K562 (cell line): ENCODE measurements around the gene MRPL28. TPM values are rescaled to one million over a fixed set of nuclear protein-coding genes. Genes with fewer than 3 reads are reported as not detected.

Experiments
- ERF ChIP-seq: fragments of 450-650 bp; formaldehyde crosslinking; IDR thresholded peaks from 2 replicates; pipeline ENCODE4 v1.4.0; 2020; ENCODE audit warnings: mild to moderate bottlenecking, mixed read lengths
- GATAD2B ChIP-seq: fragments of 450-650 bp; IDR thresholded peaks from 2 replicates; pipeline ENCODE4 v1.6.1; 2017; ENCODE audit warnings: mild to moderate bottlenecking, borderline replicate concordance
- MXI1 ChIP-seq: IDR thresholded peaks from 2 replicates; pipeline ENCODE4 v1.6.1; 2011; ENCODE audit warnings: low read depth, mild to moderate bottlenecking, improper control_type of control experiment, low read length
- NONO ChIP-seq, 2 experiments: fragments of 200-400 bp in 1 of 2; fragments of 450-650 bp in 1 of 2; formaldehyde crosslinking in 1 of 2; IDR thresholded peaks; 2 replicates each; pipeline ENCODE4 v1.6.1; 2017; ENCODE audit warnings: low read depth in 2 of 2, mild to moderate bottlenecking in 2 of 2, moderate library complexity in 2 of 2, low read length in 1 of 2
- NR2C1 ChIP-seq, 2 experiments: fragments of 450-650 bp; IDR thresholded peaks; 2 replicates each; pipeline ENCODE4 v1.6.1; 2017; ENCODE audit warnings: mild to moderate bottlenecking in 2 of 2, antibody characterized with exemption in 1 of 2, inconsistent platforms in 1 of 2, missing compliant biosample characterization in 1 of 2, missing genetic modification characterization in 1 of 2
- NRF1 ChIP-seq, 2 experiments: fragments of 450-650 bp; IDR thresholded peaks in 1 of 2; conservative IDR thresholded peaks in 1 of 2; 2 replicates each; pipeline ENCODE4 v1.6.1; 2014; ENCODE audit warnings: mild to moderate bottlenecking in 2 of 2
- RBBP5 ChIP-seq: fragments of 200-600 bp; sonication (generic); IDR thresholded peaks from 2 replicates; pipeline ENCODE4 v1.6.1; 2012; ENCODE audit warnings: borderline replicate concordance, mild to moderate bottlenecking, low read length, control low read depth, inconsistent platforms; ENCODE audit not compliant: insufficient read depth, poor library complexity, severe bottlenecking
- RBM39 ChIP-seq: fragments of 200-400 bp; formaldehyde crosslinking; optimal IDR thresholded peaks from 2 replicates; pipeline ENCODE3; 2018; ENCODE audit warnings: low read depth, low read length
- SMAD4 ChIP-seq: fragments of 250-450 bp; sonication (Bioruptor Pico); conservative IDR thresholded peaks from 2 replicates; pipeline ENCODE4 v1.8.0; 2021; ENCODE audit warnings: inconsistent platforms, mild to moderate bottlenecking, moderate library complexity
- TFAM ChIP-seq: fragments of 250-450 bp; sonication (Bioruptor Pico); conservative IDR thresholded peaks from 2 replicates; pipeline ENCODE4 v1.5.0; 2021; ENCODE audit warnings: mild to moderate bottlenecking, moderate library complexity
- ZNF140 ChIP-seq: fragments of 250-450 bp; sonication (Bioruptor Pico); IDR thresholded peaks from 2 replicates; pipeline ENCODE4 v1.8.0; 2021; ENCODE audit warnings: moderate library complexity, mild to moderate bottlenecking, inconsistent platforms
- ZNF583 ChIP-seq: fragments of 250-450 bp; sonication (Bioruptor Pico); IDR thresholded peaks from 2 replicates; pipeline ENCODE4 v1.4.0; 2020
- ZNF592 ChIP-seq: fragments of 450-650 bp; IDR thresholded peaks from 2 replicates; pipeline ENCODE4 v1.6.1; 2017; ENCODE audit warnings: antibody characterized with exemption, mild to moderate bottlenecking
- ZNF644 ChIP-seq: fragments of 200-800 bp; sonication (Bioruptor generic); IDR thresholded peaks from 2 replicates; pipeline ENCODE4 v1.6.1; 2016; ENCODE audit warnings: low read depth, missing genetic modification characterization, missing compliant biosample characterization
- polyA plus RNA-seq, 8 experiments: library from polyadenylated mRNA; depleted of rRNA in 4 of 8; stranded (reverse) in 5 of 8; unstranded in 3 of 8; fragments of >200 nt; fragmentation: Nextera tagmentation in 2 of 8; fragmentation: Illumina TruSeq in 1 of 8; extraction: Ambion mirVana in 2 of 8; extraction: Trizol in 1 of 8; gene quantifications; 2 replicates each; pipeline versions ENCODE4 v1.2.1 to v1.2.3, GENCODE V29; 2011 to 2014; ENCODE audit warnings: inconsistent platforms in 1 of 8, missing spikeins in 1 of 8
- total RNA-seq, 7 experiments: library from RNA; depleted of rRNA in 6 of 7; stranded (reverse); fragments of >200 nt in 6 of 7; fragmentation: Illumina TruSeq in 2 of 7; extraction: Trizol in 2 of 7; gene quantifications; 2 replicates each; pipeline versions ENCODE4 v1.2.1 to v1.2.3, GENCODE V29; 2011 to 2021; ENCODE audit warnings: low replicate concordance in 1 of 7
- TF ChIP-seq, protein P1 (sequence below): sonication (generic); formaldehyde crosslinking; IDR thresholded peaks from 2 replicates; pipeline ENCODE4 v1.8.1; 2023; ENCODE audit warnings: mild to moderate bottlenecking, missing genetic modification reagents
- TF ChIP-seq, protein P2 (sequence below): fragments of 250-450 bp; sonication (Bioruptor Pico); IDR thresholded peaks from 2 replicates; pipeline ENCODE4 v1.8.0; 2022; ENCODE audit warnings: moderate library complexity, mild to moderate bottlenecking, inconsistent platforms
- TF ChIP-seq, protein P3 (sequence below): fragments of 250-450 bp; sonication (Bioruptor Pico); IDR thresholded peaks from 2 replicates; pipeline ENCODE4 v1.4.0; 2020
- TF ChIP-seq, protein P4 (sequence below): sonication (generic); formaldehyde crosslinking; IDR thresholded peaks from 2 replicates; pipeline ENCODE4 v1.8.1; 2023; ENCODE audit warnings: mild to moderate bottlenecking, missing genetic modification reagents

Gene MRPL28
- total and polyA plus RNA-seq, 9 of the 15 experiments (the other 6 are each of a cell fraction or from before 2014, with no cell fraction given), result 2.5 to 323 (median 175) TPM

DNA sequence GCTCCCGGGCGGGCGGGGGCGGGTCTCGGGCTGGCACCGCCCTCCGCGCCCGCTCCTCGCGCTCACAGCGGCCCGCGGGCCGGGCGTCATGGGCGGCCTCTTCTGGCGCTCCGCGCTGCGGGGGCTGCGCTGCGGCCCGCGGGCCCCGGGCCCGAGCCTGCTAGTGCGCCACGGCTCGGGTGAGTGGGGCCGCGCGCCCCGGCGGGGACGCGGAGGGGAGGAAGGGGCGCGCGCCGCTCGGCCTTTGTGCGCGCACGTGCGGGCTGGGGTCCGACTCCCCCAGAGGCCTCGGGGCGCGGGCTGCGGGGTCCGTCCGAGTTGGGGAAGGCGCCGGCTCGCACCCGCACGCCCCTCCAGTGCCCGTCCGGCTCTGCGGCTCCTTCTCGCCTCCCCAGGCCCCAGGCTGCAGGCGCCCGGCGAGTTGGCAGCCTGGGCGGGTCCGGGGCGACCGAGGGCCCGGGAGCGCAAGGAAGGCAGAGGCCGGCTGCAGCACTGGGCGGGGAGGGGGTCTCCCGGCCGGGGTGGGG, 26.9 kb upstream of the MRPL28 start, which contains the start of gene NME4 (continued):
- peak; percentile 7; the same call in 1 of the 2 replicates for TF ChIP-seq ZNF592
- no peak for TF ChIP-seq ZNF140 (CRISPR knock-in tag)
- TF ChIP-seq RBBP5, result peak; percentile 42
- peak; percentile 86; the same call in 1 of the 2 replicates for TF ChIP-seq ERF (CRISPR knock-in tag)
- no peak for TF ChIP-seq ZNF644
- TF ChIP-seq RBM39, result no peak
- TF ChIP-seq, protein P1, sequence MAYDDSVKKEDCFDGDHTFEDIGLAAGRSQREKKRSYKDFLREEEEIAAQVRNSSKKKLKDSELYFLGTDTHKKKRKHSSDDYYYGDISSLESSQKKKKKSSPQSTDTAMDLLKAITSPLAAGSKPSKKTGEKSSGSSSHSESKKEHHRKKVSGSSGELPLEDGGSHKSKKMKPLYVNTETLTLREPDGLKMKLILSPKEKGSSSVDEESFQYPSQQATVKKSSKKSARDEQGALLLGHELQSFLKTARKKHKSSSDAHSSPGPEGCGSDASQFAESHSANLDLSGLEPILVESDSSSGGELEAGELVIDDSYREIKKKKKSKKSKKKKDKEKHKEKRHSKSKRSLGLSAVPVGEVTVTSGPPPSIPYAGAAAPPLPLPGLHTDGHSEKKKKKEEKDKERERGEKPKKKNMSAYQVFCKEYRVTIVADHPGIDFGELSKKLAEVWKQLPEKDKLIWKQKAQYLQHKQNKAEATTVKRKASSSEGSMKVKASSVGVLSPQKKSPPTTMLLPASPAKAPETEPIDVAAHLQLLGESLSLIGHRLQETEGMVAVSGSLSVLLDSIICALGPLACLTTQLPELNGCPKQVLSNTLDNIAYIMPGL (CRISPR knock-in tag), result 0 out of 2 replicates have a peak, but pooled peaks have one; percentile 36
- peak; percentile 50 for TF ChIP-seq SMAD4
- TF ChIP-seq GATAD2B, result peak; percentile 79
- TF ChIP-seq NRF1 (conservative IDR thresholded peaks at IDR 0.05 in 1 of 2, IDR thresholded peaks at IDR 0.05 in 1 of 2), result no peak; a peak in 1 of 4 replicates
- TF ChIP-seq, protein P2, sequence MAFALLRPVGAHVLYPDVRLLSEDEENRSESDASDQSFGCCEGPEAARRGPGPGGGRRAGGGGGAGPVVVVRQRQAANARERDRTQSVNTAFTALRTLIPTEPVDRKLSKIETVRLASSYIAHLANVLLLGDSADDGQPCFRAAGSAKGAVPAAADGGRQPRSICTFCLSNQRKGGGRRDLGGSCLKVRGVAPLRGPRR (CRISPR knock-in tag), result no peak
- TF ChIP-seq TFAM, result no peak
- TF ChIP-seq NONO (IDR thresholded peaks at IDR 0.05; ENCODE audit: low read depth in 2 of 2, low read length in 1 of 2), result peak; percentile 43 to 69; a peak in 3 of 4 replicates
- TF ChIP-seq ZNF583 (CRISPR knock-in tag), result no peak
- TF ChIP-seq MXI1, result no peak
- TF ChIP-seq NR2C1 (IDR thresholded peaks at IDR 0.05), result no peak
- TF ChIP-seq NR2C1 (tag; IDR thresholded peaks at IDR 0.05), result no peak
- TF ChIP-seq, protein P3, sequence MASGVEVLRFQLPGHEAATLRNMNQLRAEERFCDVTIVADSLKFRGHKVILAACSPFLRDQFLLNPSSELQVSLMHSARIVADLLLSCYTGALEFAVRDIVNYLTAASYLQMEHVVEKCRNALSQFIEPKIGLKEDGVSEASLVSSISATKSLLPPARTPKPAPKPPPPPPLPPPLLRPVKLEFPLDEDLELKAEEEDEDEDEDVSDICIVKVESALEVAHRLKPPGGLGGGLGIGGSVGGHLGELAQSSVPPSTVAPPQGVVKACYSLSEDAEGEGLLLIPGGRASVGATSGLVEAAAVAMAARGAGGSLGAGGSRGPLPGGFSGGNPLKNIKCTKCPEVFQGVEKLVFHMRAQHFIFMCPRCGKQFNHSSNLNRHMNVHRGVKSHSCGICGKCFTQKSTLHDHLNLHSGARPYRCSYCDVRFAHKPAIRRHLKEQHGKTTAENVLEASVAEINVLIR (CRISPR knock-in tag), result no peak
- TF ChIP-seq, protein P4, sequence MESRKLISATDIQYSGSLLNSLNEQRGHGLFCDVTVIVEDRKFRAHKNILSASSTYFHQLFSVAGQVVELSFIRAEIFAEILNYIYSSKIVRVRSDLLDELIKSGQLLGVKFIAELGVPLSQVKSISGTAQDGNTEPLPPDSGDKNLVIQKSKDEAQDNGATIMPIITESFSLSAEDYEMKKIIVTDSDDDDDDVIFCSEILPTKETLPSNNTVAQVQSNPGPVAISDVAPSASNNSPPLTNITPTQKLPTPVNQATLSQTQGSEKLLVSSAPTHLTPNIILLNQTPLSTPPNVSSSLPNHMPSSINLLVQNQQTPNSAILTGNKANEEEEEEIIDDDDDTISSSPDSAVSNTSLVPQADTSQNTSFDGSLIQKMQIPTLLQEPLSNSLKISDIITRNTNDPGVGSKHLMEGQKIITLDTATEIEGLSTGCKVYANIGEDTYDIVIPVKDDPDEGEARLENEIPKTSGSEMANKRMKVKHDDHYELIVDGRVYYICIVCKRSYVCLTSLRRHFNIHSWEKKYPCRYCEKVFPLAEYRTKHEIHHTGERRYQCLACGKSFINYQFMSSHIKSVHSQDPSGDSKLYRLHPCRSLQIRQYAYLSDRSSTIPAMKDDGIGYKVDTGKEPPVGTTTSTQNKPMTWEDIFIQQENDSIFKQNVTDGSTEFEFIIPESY, result no peak
